GM19463 (cell line): ENCODE measurements around the gene FAH.

Source experiments
- ATAC-seq: cut with Tn5 transposase; IDR thresholded peaks from one replicate; pipeline ENCODE4 v1.9.1; 2021; ENCODE audit warnings: mild to moderate bottlenecking, moderate library complexity; ENCODE audit not compliant: unreplicated experiment

The FAH gene

GRCh38 chr15:80194186-80194585 lies 41.4 kb downstream of the FAH start:
- no peak for ATAC-seq

- ATAC-seq = no peak
Observed at GRCh38 chr15:80194914-80195313, 42.1 kb downstream of the FAH start.

- ATAC-seq = no peak
Observed at GRCh38 chr15:80199366-80199765, 46.6 kb downstream of the FAH start.

- ATAC-seq = no peak
Observed at GRCh38 chr15:80199869-80200268, 47.1 kb downstream of the FAH start.

- no peak for ATAC-seq
Observed at GRCh38 chr15:80201256-80202015, 48.6 kb downstream of the FAH start.

- no peak for ATAC-seq
Observed at GRCh38 chr15:80202016-80202315, 49.2 kb downstream of the FAH start.

- no peak for ATAC-seq
Observed at GRCh38 chr15:80202641-80203360, 50.0 kb downstream of the FAH start.

- no peak for ATAC-seq
Observed at GRCh38 chr15:80203361-80203885, 50.6 kb downstream of the FAH start.

GRCh38 chr15:80204231-80204630 lies 51.4 kb downstream of the FAH start:
- ATAC-seq = no peak

GRCh38 chr15:80207887-80208286 lies 55.1 kb downstream of the FAH start:
- ATAC-seq = no peak

- ATAC-seq = no peak
Observed at GRCh38 chr15:80208758-80209734, 56.2 kb downstream of the FAH start.

GRCh38 chr15:80210611-80211573 lies 58.1 kb downstream of the FAH start:
- ATAC-seq = no peak

- no peak for ATAC-seq
Observed at GRCh38 chr15:80211976-80212375, 59.2 kb downstream of the FAH start.

- no peak for ATAC-seq
Observed at GRCh38 chr15:80214910-80215309, 62.1 kb downstream of the FAH start.

- no peak for ATAC-seq
Observed at GRCh38 chr15:80216141-80216540, 63.3 kb downstream of the FAH start.

GRCh38 chr15:80216911-80217310 lies 64.1 kb downstream of the FAH start:
- no peak for ATAC-seq

GRCh38 chr15:80217327-80217900 lies 64.6 kb downstream of the FAH start:
- ATAC-seq = no peak

GRCh38 chr15:80219955-80220354 lies 67.2 kb downstream of the FAH start:
- ATAC-seq = no peak

GRCh38 chr15:80228959-80229610 lies 76.3 kb downstream of the FAH start:
- no peak for ATAC-seq
